Measurements from ENCODE around the gene ASTN1.

Gene ASTN1

GRCh38 chr1:176944606-176945005 lies 219.9 kb downstream of the ASTN1 start:
- Histone ChIP-seq H3K27me3 (ENCODE audit: control insufficient read depth, insufficient read depth, low read length) (no peaks in the 10 kb centered on the region), H3K27ac (ENCODE audit: low read depth, low read length) (no peak overlapping the region), H3K9ac (ENCODE audit: low read length) (no peak overlapping the region), H3K36me3 (ENCODE audit: control insufficient read depth, insufficient read depth, low read length) (no peaks in the 10 kb centered on the region), H3K4me1 (ENCODE audit: control insufficient read depth, insufficient read depth, low read length) (no peaks in the 10 kb centered on the region), H3K4me3 (ENCODE audit: low read length) (no peak overlapping the region)

GRCh38 chr1:176943783-176944182 lies 220.7 kb downstream of the ASTN1 start:
- H3K27me3 ChIP-seq (ENCODE audit: control insufficient read depth, insufficient read depth, low read length): no peaks in the 10 kb centered on the region
- H3K9ac ChIP-seq (ENCODE audit: low read length): no peak overlapping the region
- H3K4me1 ChIP-seq (ENCODE audit: control insufficient read depth, insufficient read depth, low read length): no peaks in the 10 kb centered on the region
- no peak overlapping the region for H3K27ac ChIP-seq (ENCODE audit: low read depth, low read length)
- no peaks in the 10 kb centered on the region for H3K36me3 ChIP-seq (ENCODE audit: control insufficient read depth, insufficient read depth, low read length)
- no peak overlapping the region for H3K4me3 ChIP-seq (ENCODE audit: low read length)

GRCh38 chr1:176942346-176942745 lies 222.2 kb downstream of the ASTN1 start:
- no peaks in the 10 kb centered on the region for H3K4me1 ChIP-seq (ENCODE audit: control insufficient read depth, insufficient read depth, low read length)
- no peaks in the 10 kb centered on the region for H3K36me3 ChIP-seq (ENCODE audit: control insufficient read depth, insufficient read depth, low read length)
- no peak overlapping the region for H3K27ac ChIP-seq (ENCODE audit: low read depth, low read length)
- no peak overlapping the region for H3K4me3 ChIP-seq (ENCODE audit: low read length)
- no peak overlapping the region for H3K9ac ChIP-seq (ENCODE audit: low read length)
- H3K27me3 ChIP-seq (ENCODE audit: control insufficient read depth, insufficient read depth, low read length): no peaks in the 10 kb centered on the region

GRCh38 chr1:176939993-176940392 lies 224.5 kb downstream of the ASTN1 start:
- H3K4me1 ChIP-seq (ENCODE audit: control insufficient read depth, insufficient read depth, low read length): no peaks in the 10 kb centered on the region
- H3K9ac ChIP-seq (ENCODE audit: low read length): no peak overlapping the region
- no peaks in the 10 kb centered on the region for H3K27me3 ChIP-seq (ENCODE audit: control insufficient read depth, insufficient read depth, low read length)
- no peaks in the 10 kb centered on the region for H3K36me3 ChIP-seq (ENCODE audit: control insufficient read depth, insufficient read depth, low read length)
- H3K4me3 ChIP-seq (ENCODE audit: low read length): no peak overlapping the region
- no peak overlapping the region for H3K27ac ChIP-seq (ENCODE audit: low read depth, low read length)

GRCh38 chr1:176938375-176938774 lies 226.1 kb downstream of the ASTN1 start:
- no peaks in the 10 kb centered on the region for H3K4me1 ChIP-seq (ENCODE audit: control insufficient read depth, insufficient read depth, low read length)
- H3K27ac ChIP-seq (ENCODE audit: low read depth, low read length): no peak overlapping the region
- no peak overlapping the region for H3K4me3 ChIP-seq (ENCODE audit: low read length)
- H3K36me3 ChIP-seq (ENCODE audit: control insufficient read depth, insufficient read depth, low read length): no peaks in the 10 kb centered on the region
- H3K27me3 ChIP-seq (ENCODE audit: control insufficient read depth, insufficient read depth, low read length): no peaks in the 10 kb centered on the region
- no peak overlapping the region for H3K9ac ChIP-seq (ENCODE audit: low read length)

GRCh38 chr1:176934370-176934769 lies 230.1 kb downstream of the ASTN1 start:
- no peak overlapping the region for H3K27ac ChIP-seq (ENCODE audit: low read depth, low read length)
- H3K36me3 ChIP-seq (ENCODE audit: control insufficient read depth, insufficient read depth, low read length): no peaks in the 10 kb centered on the region
- H3K4me1 ChIP-seq (ENCODE audit: control insufficient read depth, insufficient read depth, low read length): no peaks in the 10 kb centered on the region
- H3K9ac ChIP-seq (ENCODE audit: low read length): no peak overlapping the region
- no peak overlapping the region for H3K4me3 ChIP-seq (ENCODE audit: low read length)
- no peaks in the 10 kb centered on the region for H3K27me3 ChIP-seq (ENCODE audit: control insufficient read depth, insufficient read depth, low read length)

GRCh38 chr1:176932114-176933104 lies 232.1 kb downstream of the ASTN1 start:
- H3K36me3 ChIP-seq (ENCODE audit: control insufficient read depth, insufficient read depth, low read length): no peaks in the 10 kb centered on the region
- H3K9ac ChIP-seq (ENCODE audit: low read length): no peak overlapping the region
- H3K4me3 ChIP-seq (ENCODE audit: low read length): no peak overlapping the region
- no peak overlapping the region for H3K27ac ChIP-seq (ENCODE audit: low read depth, low read length)
- no peaks in the 10 kb centered on the region for H3K27me3 ChIP-seq (ENCODE audit: control insufficient read depth, insufficient read depth, low read length)
- H3K4me1 ChIP-seq (ENCODE audit: control insufficient read depth, insufficient read depth, low read length): no peaks in the 10 kb centered on the region

GRCh38 chr1:176931526-176931925 lies 233.0 kb downstream of the ASTN1 start:
- no peak overlapping the region for H3K4me3 ChIP-seq (ENCODE audit: low read length)

GRCh38 chr1:176926330-176927086 lies 238.0 kb downstream of the ASTN1 start:
- no peak overlapping the region for H3K4me3 ChIP-seq (ENCODE audit: low read length)

More at GRCh38 chr1:176931526-176931925, 233.0 kb downstream of the ASTN1 start:
- Histone ChIP-seq H3K4me1 (ENCODE audit: control insufficient read depth, insufficient read depth, low read length) (no peaks in the 10 kb centered on the region), H3K27ac (ENCODE audit: low read depth, low read length) (no peak overlapping the region), H3K9ac (ENCODE audit: low read length) (no peak overlapping the region), H3K36me3 (ENCODE audit: control insufficient read depth, insufficient read depth, low read length) (no peaks in the 10 kb centered on the region), H3K27me3 (ENCODE audit: control insufficient read depth, insufficient read depth, low read length) (no peaks in the 10 kb centered on the region)

GRCh38 chr1:176925223-176925622 lies 239.3 kb downstream of the ASTN1 start:
- Histone ChIP-seq H3K4me3 (ENCODE audit: low read length) (no peak overlapping the region), H3K36me3 (ENCODE audit: control insufficient read depth, insufficient read depth, low read length) (no peaks in the 10 kb centered on the region), H3K27me3 (ENCODE audit: control insufficient read depth, insufficient read depth, low read length) (no peaks in the 10 kb centered on the region), H3K4me1 (ENCODE audit: control insufficient read depth, insufficient read depth, low read length) (no peaks in the 10 kb centered on the region), H3K27ac (ENCODE audit: low read depth, low read length) (no peak overlapping the region), H3K9ac (ENCODE audit: low read length) (no peak overlapping the region)

More at GRCh38 chr1:176926330-176927086, 238.0 kb downstream of the ASTN1 start:
- Histone ChIP-seq H3K36me3 (ENCODE audit: control insufficient read depth, insufficient read depth, low read length) (no peaks in the 10 kb centered on the region), H3K4me1 (ENCODE audit: control insufficient read depth, insufficient read depth, low read length) (no peaks in the 10 kb centered on the region), H3K27ac (ENCODE audit: low read depth, low read length) (no peak overlapping the region), H3K27me3 (ENCODE audit: control insufficient read depth, insufficient read depth, low read length) (no peaks in the 10 kb centered on the region), H3K9ac (ENCODE audit: low read length) (no peak overlapping the region)

- H3K27ac ChIP-seq (ENCODE audit: low read depth, low read length): no peak overlapping the region
- no peaks in the 10 kb centered on the region for H3K36me3 ChIP-seq (ENCODE audit: control insufficient read depth, insufficient read depth, low read length)
- H3K27me3 ChIP-seq (ENCODE audit: control insufficient read depth, insufficient read depth, low read length): no peaks in the 10 kb centered on the region
- no peak overlapping the region for H3K9ac ChIP-seq (ENCODE audit: low read length)
- H3K4me1 ChIP-seq (ENCODE audit: control insufficient read depth, insufficient read depth, low read length): no peaks in the 10 kb centered on the region
- no peak overlapping the region for H3K4me3 ChIP-seq (ENCODE audit: low read length)
Observed at GRCh38 chr1:176923283-176923682, 241.2 kb downstream of the ASTN1 start.
